Neuronal stem cell (in vitro differentiated cells): ENCODE results near the gene MPND.
A peak's percentile ranks its signal among the peaks of the same experiment; 100 is the strongest.

Source experiments
- DNase-seq: peaks from one replicate; pipeline ENCODE4 v3.0.0-alpha.2; 2013; ENCODE audit warnings: low spot score
- H2AFZ ChIP-seq: one replicate; pipeline ENCODE4 v1.6.1; 2013; ENCODE audit warnings: mild to moderate bottlenecking, low read length, inconsistent platforms
- H2AK5ac ChIP-seq: 2 replicates; pipeline ENCODE4 v1.6.1; 2013; ENCODE audit warnings: low read depth, mild to moderate bottlenecking, inconsistent platforms, low read length, moderate library complexity, mixed read lengths
- H2BK120ac ChIP-seq: 2 replicates; pipeline ENCODE4 v1.6.1; 2013; ENCODE audit warnings: low read depth, mild to moderate bottlenecking, inconsistent platforms, low read length, moderate library complexity, mixed read lengths
- H2BK12ac ChIP-seq: one replicate; pipeline ENCODE4 v1.6.1; 2013; ENCODE audit warnings: low read length, inconsistent platforms
- H2BK15ac ChIP-seq: 2 replicates; pipeline ENCODE4 v1.6.1; 2013; ENCODE audit warnings: mild to moderate bottlenecking, low read length, inconsistent platforms, mixed read lengths
- H2BK5ac ChIP-seq: one replicate; pipeline ENCODE4 v1.6.1; 2013; ENCODE audit warnings: inconsistent platforms, mild to moderate bottlenecking, low read length, moderate library complexity
- H3K14ac ChIP-seq: one replicate; pipeline ENCODE4 v1.6.1; 2013; ENCODE audit warnings: low read length, inconsistent platforms
- H3K18ac ChIP-seq: 2 replicates; pipeline ENCODE4 v1.6.1; 2013; ENCODE audit warnings: low read length, inconsistent platforms
- H3K23ac ChIP-seq: 2 replicates; pipeline ENCODE4 v1.6.1; 2013; ENCODE audit warnings: low read depth, mild to moderate bottlenecking, mixed read lengths, low read length, inconsistent platforms; ENCODE audit not compliant: poor library complexity
- H3K27ac ChIP-seq: replicated peaks from 3 replicates; pipeline ENCODE4 v1.5.1; 2013; ENCODE audit warnings: low read length, inconsistent platforms
- H3K27me3 ChIP-seq, 3 experiments: 2 replicates each; pipeline ENCODE4 v1.6.1; 2013; ENCODE audit warnings: low read length in 3 of 3, mild to moderate bottlenecking in 2 of 3, inconsistent platforms in 1 of 3, low read depth in 1 of 3, mixed read lengths in 1 of 3, moderate library complexity in 1 of 3; ENCODE audit not compliant: control insufficient read depth in 3 of 3, insufficient read depth in 3 of 3
- H3K36me3 ChIP-seq, 2 donors: replicated peaks in 1 of 2; 2 replicates each; pipeline ENCODE4 v1.6.1; 2013; ENCODE audit warnings: low read length in 2 of 2; ENCODE audit not compliant: control insufficient read depth in 2 of 2, insufficient read depth in 2 of 2
- H3K4ac ChIP-seq: 2 replicates; pipeline ENCODE4 v1.6.1; 2013; ENCODE audit warnings: inconsistent platforms, mild to moderate bottlenecking, low read length, moderate library complexity
- H3K4me1 ChIP-seq, 2 donors: 1 replicate in 1 of 2; 2 replicates in 1 of 2; pipeline ENCODE4 v1.6.1; 2013; ENCODE audit warnings: low read length in 2 of 2, low read depth in 1 of 2; ENCODE audit not compliant: control insufficient read depth in 2 of 2, insufficient read depth in 1 of 2
- H3K4me2 ChIP-seq: one replicate; pipeline ENCODE4 v1.6.1; 2013; ENCODE audit warnings: mild to moderate bottlenecking, low read length, inconsistent platforms; ENCODE audit not compliant: insufficient read depth, poor library complexity, severe bottlenecking
- H3K4me3 ChIP-seq, 2 donors: 2 replicates each; pipeline ENCODE4 v1.5.1; 2013; ENCODE audit warnings: low read length in 2 of 2, mild to moderate bottlenecking in 2 of 2, inconsistent platforms in 1 of 2, moderate library complexity in 1 of 2
- H3K79me1 ChIP-seq: one replicate; pipeline ENCODE4 v1.6.1; 2013; ENCODE audit warnings: low read depth, mild to moderate bottlenecking, inconsistent platforms, low read length, moderate library complexity
- H3K9ac ChIP-seq: one replicate; pipeline ENCODE4 v1.6.1; 2013; ENCODE audit warnings: mild to moderate bottlenecking, low read depth, low read length, inconsistent platforms; ENCODE audit not compliant: poor library complexity
- H3K9me3 ChIP-seq, 2 donors: replicated peaks in 1 of 2; 2 replicates each; pipeline versions ENCODE3 to v1.6.1; 2013; ENCODE audit warnings: low read length in 2 of 2, mild to moderate bottlenecking in 2 of 2, inconsistent platforms in 1 of 2, low read depth in 1 of 2, mixed read lengths in 1 of 2, moderate library complexity in 1 of 2; ENCODE audit not compliant: control insufficient read depth in 2 of 2, insufficient read depth in 1 of 2
- H4K8ac ChIP-seq: one replicate; pipeline ENCODE4 v1.6.1; 2013; ENCODE audit warnings: low read depth, mild to moderate bottlenecking, inconsistent platforms, low read length, moderate library complexity
- H4K91ac ChIP-seq: one replicate; pipeline ENCODE4 v1.6.1; 2013; ENCODE audit warnings: low read length, low read depth, mild to moderate bottlenecking, inconsistent platforms; ENCODE audit not compliant: poor library complexity
- WGBS, 2 donors: extraction: QIAGEN DNeasy Blood & Tissue Kit; methylation state at CpG; one replicate each; pipeline ENCODE4 v1.1.7; 2013; ENCODE audit warnings: missing lambda C conversion rate in 2 of 2, mixed read lengths in 1 of 2; ENCODE audit not compliant: insufficient read length in 2 of 2, insufficient replicate concordance in 1 of 2; ENCODE audit errors: extremely low coverage in 2 of 2; 5-methylcytosine and 5-hydroxymethylcytosine counted together

The MPND gene

DNA sequence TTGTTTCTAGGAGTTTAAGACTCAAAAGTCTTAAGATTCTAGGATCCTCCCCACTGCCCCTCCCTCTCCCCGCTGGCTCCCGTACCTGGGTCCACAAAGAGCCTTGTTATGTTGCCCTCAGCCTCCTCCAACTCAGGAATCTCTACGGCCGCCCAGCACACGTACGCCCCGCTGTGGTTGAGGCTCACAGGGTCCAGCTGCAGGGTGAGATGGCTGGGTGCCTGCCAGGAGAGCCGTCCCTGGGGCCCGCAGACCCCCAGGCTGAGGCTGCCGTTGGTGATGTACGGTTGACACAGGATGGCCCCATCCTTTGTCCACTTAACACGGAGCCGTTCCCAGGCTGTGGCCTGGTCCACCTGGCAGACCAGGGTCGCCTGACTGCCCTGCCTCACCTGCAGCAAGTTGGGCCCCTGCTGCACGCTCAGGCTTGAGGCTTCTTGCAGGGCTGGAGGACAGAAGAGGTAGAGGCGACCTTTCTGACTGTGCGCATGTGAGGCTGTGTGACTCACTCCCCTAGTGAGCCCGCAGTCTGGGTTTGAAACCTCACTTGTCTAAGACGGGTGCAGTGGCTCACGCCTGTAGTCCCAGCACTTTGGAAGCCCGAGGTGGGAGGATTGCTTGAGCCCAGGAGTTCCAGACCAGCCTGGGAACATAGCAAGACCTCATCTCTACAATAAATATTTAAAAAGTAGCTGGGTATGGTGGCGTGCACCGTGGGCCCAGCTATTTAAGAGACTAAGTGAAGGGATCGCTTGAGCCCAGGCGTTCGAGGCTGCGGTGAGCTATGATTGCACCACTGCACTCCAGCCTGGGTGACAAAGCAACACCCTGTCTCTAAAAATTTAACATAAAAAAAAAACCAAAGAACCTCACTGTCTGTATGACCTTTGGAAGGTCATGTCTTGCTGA, 45.2 kb upstream of the MPND start:
- no peak overlapping the region for H2BK120ac ChIP-seq
- H3K9ac ChIP-seq: no peak overlapping the region
- DNase-seq: no peak
- no peak overlapping the region for H3K27ac ChIP-seq
- no peak overlapping the region for H3K4ac ChIP-seq
- WGBS, 2 donors: no CpG with 5 or more reads among the region's 27 CpGs
- H4K8ac ChIP-seq: no peak overlapping the region
- H3K18ac ChIP-seq: peak overlapping the region; percentile 84
- H3K79me1 ChIP-seq: no peaks in the 10 kb centered on the region
- no peaks in the 10 kb centered on the region for H3K27me3 ChIP-seq
- no peak overlapping the region for H2AK5ac ChIP-seq
- no peak overlapping the region for H2BK12ac ChIP-seq
- peak overlapping the region; percentile 94 for H3K23ac ChIP-seq
- H3K36me3 ChIP-seq: no peaks in the 10 kb centered on the region
- H3K4me3 ChIP-seq: no peak overlapping the region
- H2BK15ac ChIP-seq: peak overlapping the region; percentile 7
- no peak overlapping the region for H2BK5ac ChIP-seq
- no peaks in the 10 kb centered on the region for H3K9me3 ChIP-seq
- H2AFZ ChIP-seq: no peak overlapping the region
- H3K14ac ChIP-seq: no peak overlapping the region
- H4K91ac ChIP-seq: no peak overlapping the region
- H3K4me2 ChIP-seq: no peak overlapping the region
- H3K4me1 ChIP-seq: peaks cover 0 to 7% of the 10 kb centered on the region in 2 donors

DNA sequence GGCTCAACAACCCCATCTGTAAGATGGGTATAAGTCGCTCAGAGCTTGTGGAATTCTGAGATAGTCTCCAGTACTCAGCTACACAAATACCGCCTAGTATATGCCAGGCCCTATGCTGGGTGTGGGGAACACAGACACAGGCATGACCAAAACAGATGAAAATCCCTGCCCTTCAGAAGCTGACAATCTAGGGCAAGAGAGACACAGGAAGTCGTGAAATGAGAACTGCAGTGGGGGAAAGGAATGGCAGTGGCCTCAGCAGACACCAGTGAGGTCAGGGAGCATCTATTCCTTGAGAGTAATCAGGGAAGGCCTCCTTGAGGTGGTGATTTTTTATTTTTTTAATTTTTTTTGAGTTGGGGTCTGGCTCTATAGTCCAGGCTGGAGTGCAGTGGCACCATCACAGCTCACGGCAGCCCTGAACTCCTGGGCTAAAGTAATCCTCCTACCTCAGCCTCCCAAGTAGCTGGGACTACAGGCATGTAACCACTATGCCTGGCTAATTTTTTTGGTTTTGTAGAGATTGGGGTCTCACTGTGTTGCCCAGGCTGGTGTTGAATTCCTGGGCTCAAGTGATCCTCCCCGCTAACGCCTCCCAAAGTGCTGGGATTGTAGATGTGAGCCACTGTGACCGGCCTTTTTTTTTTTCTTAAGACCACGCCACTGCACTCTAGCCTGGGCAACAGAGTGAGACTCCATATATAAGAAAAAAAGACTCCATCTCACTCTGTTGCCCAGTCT, 44.4 kb upstream of the MPND start:
- Histone ChIP-seq H3K14ac (no peak overlapping the region), H3K79me1 (no peaks in the 10 kb centered on the region), H3K4me1 (peaks cover 0 to 7% of the 10 kb centered on the region in 2 donors), H4K8ac (no peak overlapping the region), H3K18ac (no peak overlapping the region), H3K4me2 (no peak overlapping the region), H3K27me3 (no peaks in the 10 kb centered on the region), H2BK5ac (no peak overlapping the region), H3K36me3 (no peaks in the 10 kb centered on the region), H2BK15ac (no peak overlapping the region), H3K9ac (no peak overlapping the region), H2AFZ (no peak overlapping the region), H3K27ac (no peak overlapping the region), H2BK120ac (no peak overlapping the region), H3K23ac (no peak overlapping the region), H2AK5ac (no peak overlapping the region), H3K4me3 (no peak overlapping the region), H2BK12ac (no peak overlapping the region), H4K91ac (no peak overlapping the region), H3K9me3 (no peaks in the 10 kb centered on the region), H3K4ac (no peak overlapping the region)
- no peak for DNase-seq
- no CpG with 5 or more reads among the region's 8 CpGs for WGBS, 2 donors

DNA sequence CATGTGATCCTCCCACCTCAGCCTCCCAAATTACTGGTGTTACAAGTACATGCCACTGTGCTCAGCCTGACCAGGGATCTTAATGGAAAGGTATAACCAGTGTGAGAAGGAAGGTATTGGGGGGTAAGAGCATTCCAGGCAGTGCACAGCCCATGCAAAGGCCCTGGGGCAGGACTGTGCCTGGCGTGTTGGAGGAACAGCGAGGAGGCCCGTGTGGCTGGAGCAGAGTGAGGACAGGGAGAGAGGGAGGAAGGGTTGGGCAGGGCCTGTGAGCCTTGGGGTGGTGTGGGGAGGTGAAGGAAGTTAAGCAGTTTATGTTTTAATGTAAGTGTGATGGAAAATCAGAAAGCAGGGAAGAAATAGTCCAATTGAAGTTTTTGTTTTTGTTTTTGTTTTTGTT, 42.8 kb upstream of the MPND start:
- Histone ChIP-seq H3K36me3 (peaks cover 0 to under 1% of the 10 kb centered on the region in 2 donors), H3K4me3 (no peak overlapping the region), H3K27me3 (no peaks in the 10 kb centered on the region), H4K91ac (no peak overlapping the region), H2BK15ac (no peak overlapping the region), H3K9ac (no peak overlapping the region), H2AK5ac (no peak overlapping the region), H3K4ac (no peak overlapping the region), H3K23ac (no peak overlapping the region), H3K18ac (no peak overlapping the region), H2AFZ (no peak overlapping the region), H2BK5ac (no peak overlapping the region), H4K8ac (no peak overlapping the region), H2BK12ac (no peak overlapping the region), H3K79me1 (peaks cover 4% of the 10 kb centered on the region), H3K27ac (no peak overlapping the region), H2BK120ac (no peak overlapping the region), H3K14ac (no peak overlapping the region), H3K9me3 (no peaks in the 10 kb centered on the region), H3K4me2 (no peak overlapping the region), H3K4me1 (peaks cover 5 to 7% of the 10 kb centered on the region in 2 donors)
- DNase-seq: no peak
- WGBS, 2 donors: no CpG with 5 or more reads among the region's 3 CpGs

- H3K27ac ChIP-seq: no peak overlapping the region
- no peak overlapping the region for H2BK15ac ChIP-seq
- no peak overlapping the region for H2BK5ac ChIP-seq
Measured at GRCh38 chr19:4301590-4302242, 41.6 kb upstream of the MPND start.

More at GRCh38 chr19:4301590-4302242, 41.6 kb upstream of the MPND start:
- no peak for DNase-seq
- Histone ChIP-seq H4K8ac (no peak overlapping the region), H3K4me2 (no peak overlapping the region), H3K14ac (no peak overlapping the region), H2AK5ac (no peak overlapping the region), H2AFZ (peak overlapping the region; percentile 88), H3K9ac (no peak overlapping the region), H3K9me3 (no peaks in the 10 kb centered on the region), H4K91ac (no peak overlapping the region), H3K4me1 (peaks cover 7% of the 10 kb centered on the region in 2 donors), H2BK12ac (no peak overlapping the region), H3K4me3 (peak overlapping the region; percentile 1 to 26), H3K27me3 (no peaks in the 10 kb centered on the region), H3K79me1 (peaks cover 4% of the 10 kb centered on the region), H3K4ac (no peak overlapping the region), H2BK120ac (no peak overlapping the region), H3K23ac (no peak overlapping the region), H3K18ac (peak overlapping the region; percentile 11), H3K36me3 (peaks cover 5 to 9% of the 10 kb centered on the region in 2 donors)
- WGBS, 2 donors: no CpG with 5 or more reads among the region's 13 CpGs
